OCI-LY1 (cell line): ENCODE data around the gene A2ML1.

Experiments used
- H2AFZ ChIP-seq: fragments of 200-600 bp; sonication (generic), shearing (Covaris generic); 2 replicates; pipeline ENCODE4 v1.6.0; 2014; ENCODE audit warnings: antibody characterized with exemption, mild to moderate bottlenecking, low read length
- H3F3A ChIP-seq: fragments of 200-600 bp; sonication (generic), shearing (Covaris generic); 2 replicates; pipeline ENCODE4 v1.6.0; 2014; ENCODE audit warnings: mild to moderate bottlenecking, antibody characterized with exemption, low read length, moderate library complexity; ENCODE audit not compliant: insufficient read depth
- H3K27ac ChIP-seq: fragments of 200-600 bp; sonication (generic); 2 replicates; pipeline ENCODE4 v1.5.1; 2014; ENCODE audit warnings: low read length, mixed run types, mild to moderate bottlenecking, low read depth; ENCODE audit not compliant: poor library complexity, severe bottlenecking
- H3K27me3 ChIP-seq: fragments of 200-600 bp; sonication (generic); 2 replicates; pipeline ENCODE4 v1.6.0; 2014; ENCODE audit warnings: antibody characterized with exemption, mild to moderate bottlenecking, low read length, moderate library complexity; ENCODE audit not compliant: insufficient read depth
- H3K36me3 ChIP-seq: fragments of 200-600 bp; sonication (generic); 2 replicates; pipeline ENCODE4 v1.6.1; 2014; ENCODE audit warnings: mild to moderate bottlenecking, antibody characterized with exemption, low read length, moderate library complexity, mixed read lengths; ENCODE audit not compliant: insufficient read depth
- H3K4me1 ChIP-seq: fragments of 200-600 bp; sonication (generic); 2 replicates; pipeline ENCODE4 v1.5.1; 2014; ENCODE audit warnings: mild to moderate bottlenecking, low read length, moderate library complexity; ENCODE audit not compliant: insufficient read depth, severe bottlenecking
- H3K4me2 ChIP-seq: fragments of 200-600 bp; sonication (generic), shearing (Covaris generic); 2 replicates; pipeline ENCODE4 v1.6.1; 2014; ENCODE audit warnings: low read length
- H3K4me3 ChIP-seq: fragments of 200-600 bp; sonication (generic); 2 replicates; pipeline ENCODE4 v1.5.1; 2014; ENCODE audit warnings: low read length, low read depth, mild to moderate bottlenecking, mixed read lengths; ENCODE audit not compliant: poor library complexity, severe bottlenecking
- H3K79me2 ChIP-seq: fragments of 200-600 bp; shearing (Covaris generic); 2 replicates; pipeline ENCODE4 v1.6.1; 2016; ENCODE audit warnings: mixed run types, low read length, mixed read lengths; ENCODE audit not compliant: insufficient read depth
- H3K9ac ChIP-seq: fragments of 200-600 bp; sonication (generic), shearing (Covaris generic); 2 replicates; pipeline ENCODE4 v1.6.1; 2014; ENCODE audit warnings: mild to moderate bottlenecking, low read length, mixed read lengths
- H3K9me2 ChIP-seq: fragments of 200-600 bp; sonication (generic), shearing (Covaris generic); 2 replicates; pipeline ENCODE4 v1.6.1; 2014; ENCODE audit warnings: low read depth, mild to moderate bottlenecking, low read length, mixed read lengths
- H3K9me3 ChIP-seq: fragments of 200-600 bp; shearing (Covaris generic); 2 replicates; pipeline ENCODE4 v1.6.1; 2014; ENCODE audit warnings: low read length, mixed read lengths
- H4K20me1 ChIP-seq: fragments of 200-600 bp; sonication (generic), shearing (Covaris generic); 2 replicates; pipeline ENCODE4 v1.6.0; 2016; ENCODE audit warnings: mild to moderate bottlenecking, low read length; ENCODE audit not compliant: insufficient read depth
- CTCF ChIP-seq: fragments of 200-600 bp; sonication (generic), shearing (Covaris generic); IDR thresholded peaks from 2 replicates; pipeline ENCODE4 v1.5.1; 2017; ENCODE audit warnings: mild to moderate bottlenecking, antibody characterized with exemption, low read length, moderate library complexity, mixed read lengths
- EZH2 ChIP-seq: fragments of 200-600 bp; sonication (generic), shearing (Covaris generic); IDR thresholded peaks from 2 replicates; pipeline ENCODE4 v1.8.0; 2017; ENCODE audit warnings: borderline replicate concordance, mixed run types, mild to moderate bottlenecking, antibody characterized with exemption, low read length, moderate library complexity, mixed read lengths

A2ML1 gene

DNA sequence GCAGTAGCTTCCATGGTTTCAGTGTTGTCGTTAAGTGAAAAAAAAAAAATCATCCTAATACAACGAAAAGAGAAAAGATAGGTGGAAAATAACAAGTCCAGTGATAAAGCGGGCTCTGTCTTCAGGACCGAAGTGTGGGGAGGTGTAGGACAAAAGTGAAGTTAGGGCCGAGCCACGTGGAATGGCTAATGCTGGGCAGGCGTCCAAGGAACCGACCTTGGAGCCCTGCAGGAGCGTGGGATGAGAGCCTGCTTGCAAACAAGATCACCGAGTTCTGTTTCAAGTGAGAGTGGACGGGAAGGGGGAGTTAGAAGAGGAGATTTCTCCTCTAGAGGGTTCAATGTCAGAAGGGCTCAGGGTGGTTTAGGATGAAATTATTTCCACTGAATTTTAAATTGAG is 22.2 kb downstream of the A2ML1 start:
- Histone ChIP-seq H3K4me3 (no peak overlapping the region), H3K79me2 (no peaks in the 10 kb centered on the region), H2AFZ (no peak overlapping the region), H3K27me3 (no peaks in the 10 kb centered on the region), H3K9ac (no peak overlapping the region), H3F3A (no peaks in the 10 kb centered on the region), H3K9me2 (no peaks in the 10 kb centered on the region), H3K36me3 (no peaks in the 10 kb centered on the region), H3K4me2 (no peak overlapping the region), H3K9me3 (no peaks in the 10 kb centered on the region), H3K27ac (no peak overlapping the region), H4K20me1 (no peaks in the 10 kb centered on the region), H3K4me1 (no peaks in the 10 kb centered on the region)
- TF ChIP-seq CTCF (no peak), EZH2 (no peak)

GRCh38 chr12:8846305-8846704 is 23.9 kb downstream of the A2ML1 start:
- H3K9ac ChIP-seq, result no peak overlapping the region
- H2AFZ ChIP-seq, result no peak overlapping the region
- TF ChIP-seq CTCF (no peak), EZH2 (no peak)
- no peak overlapping the region for H3K4me3 ChIP-seq
- H3K27ac ChIP-seq, result no peak overlapping the region
- no peaks in the 10 kb centered on the region for H3K79me2 ChIP-seq
- H3K27me3 ChIP-seq, result no peaks in the 10 kb centered on the region
- H4K20me1 ChIP-seq, result no peaks in the 10 kb centered on the region
- H3K4me2 ChIP-seq, result no peak overlapping the region
- H3K4me1 ChIP-seq, result no peaks in the 10 kb centered on the region
- H3K9me2 ChIP-seq, result no peaks in the 10 kb centered on the region
- no peaks in the 10 kb centered on the region for H3F3A ChIP-seq
- H3K36me3 ChIP-seq, result no peaks in the 10 kb centered on the region
- no peaks in the 10 kb centered on the region for H3K9me3 ChIP-seq

DNA sequence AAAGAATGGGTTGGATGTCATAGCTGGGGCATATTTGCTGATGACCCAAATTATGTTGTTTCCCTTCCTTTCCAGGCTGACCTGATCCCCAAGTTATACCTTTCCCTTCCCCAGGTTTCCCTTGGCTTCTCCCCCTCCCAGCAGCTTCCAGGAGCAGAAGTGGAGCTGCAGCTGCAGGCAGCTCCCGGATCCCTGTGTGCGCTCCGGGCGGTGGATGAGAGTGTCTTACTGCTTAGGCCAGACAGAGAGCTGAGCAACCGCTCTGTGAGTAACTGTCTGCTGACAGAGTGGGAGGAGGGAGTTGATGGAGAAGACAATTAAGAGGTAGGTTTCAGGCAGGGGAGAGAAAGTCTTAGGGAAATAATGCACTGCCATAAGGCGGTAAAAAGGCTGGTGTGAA is 25.0 kb downstream of the A2ML1 start:
- Histone ChIP-seq H3K4me3 (no peak overlapping the region), H3K79me2 (no peaks in the 10 kb centered on the region), H2AFZ (no peak overlapping the region), H3K4me2 (no peak overlapping the region), H3K9ac (no peak overlapping the region), H4K20me1 (no peaks in the 10 kb centered on the region), H3K9me2 (no peaks in the 10 kb centered on the region), H3K27me3 (no peaks in the 10 kb centered on the region), H3K36me3 (no peaks in the 10 kb centered on the region), H3K4me1 (no peaks in the 10 kb centered on the region), H3F3A (no peaks in the 10 kb centered on the region), H3K9me3 (no peaks in the 10 kb centered on the region), H3K27ac (no peak overlapping the region)
- TF ChIP-seq EZH2 (no peak), CTCF (no peak)
